ENCODE data around the gene LARGE1. TPM values are rescaled to one million over a fixed set of nuclear protein-coding genes. Genes with fewer than 3 reads are reported as not detected.

Gene LARGE1
- total RNA-seq, 1 donor from 2014 or later, result 195 TPM

DNA sequence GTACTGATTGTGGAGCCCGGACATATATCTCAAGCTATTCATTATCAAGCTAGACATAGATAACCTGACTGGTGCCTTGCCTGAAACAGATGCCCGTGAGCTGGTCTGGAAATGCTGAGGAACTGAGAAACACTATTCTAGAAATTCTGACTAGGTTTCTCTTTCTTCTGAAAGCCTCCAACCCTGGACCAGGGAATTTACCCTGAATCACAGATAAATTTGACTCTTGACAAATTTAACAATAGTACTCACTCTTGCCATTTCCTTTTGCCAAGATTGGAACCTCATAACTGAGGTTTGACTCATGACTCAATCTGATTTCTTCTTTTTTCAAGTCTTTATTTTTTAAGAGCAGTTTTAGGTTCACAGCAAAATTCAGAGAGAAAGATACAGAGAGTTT, 672.5 kb downstream of the LARGE1 start:
- H3K27me3 Mint-ChIP-seq, result peaks cover 19% of the 10 kb centered on the region
- TF ChIP-seq, protein P1, sequence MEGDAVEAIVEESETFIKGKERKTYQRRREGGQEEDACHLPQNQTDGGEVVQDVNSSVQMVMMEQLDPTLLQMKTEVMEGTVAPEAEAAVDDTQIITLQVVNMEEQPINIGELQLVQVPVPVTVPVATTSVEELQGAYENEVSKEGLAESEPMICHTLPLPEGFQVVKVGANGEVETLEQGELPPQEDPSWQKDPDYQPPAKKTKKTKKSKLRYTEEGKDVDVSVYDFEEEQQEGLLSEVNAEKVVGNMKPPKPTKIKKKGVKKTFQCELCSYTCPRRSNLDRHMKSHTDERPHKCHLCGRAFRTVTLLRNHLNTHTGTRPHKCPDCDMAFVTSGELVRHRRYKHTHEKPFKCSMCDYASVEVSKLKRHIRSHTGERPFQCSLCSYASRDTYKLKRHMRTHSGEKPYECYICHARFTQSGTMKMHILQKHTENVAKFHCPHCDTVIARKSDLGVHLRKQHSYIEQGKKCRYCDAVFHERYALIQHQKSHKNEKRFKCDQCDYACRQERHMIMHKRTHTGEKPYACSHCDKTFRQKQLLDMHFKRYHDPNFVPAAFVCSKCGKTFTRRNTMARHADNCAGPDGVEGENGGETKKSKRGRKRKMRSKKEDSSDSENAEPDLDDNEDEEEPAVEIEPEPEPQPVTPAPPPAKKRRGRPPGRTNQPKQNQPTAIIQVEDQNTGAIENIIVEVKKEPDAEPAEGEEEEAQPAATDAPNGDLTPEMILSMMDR (IDR thresholded peaks at IDR 0.05; ENCODE audit: unreplicated experiment), result no peak
- no peak for DNase-seq (ENCODE audit: low spot score, unreplicated experiment)
- H3K4me1 Mint-ChIP-seq (ENCODE audit: low read depth), result no peaks in the 10 kb centered on the region
- H3K27ac Mint-ChIP-seq, result no peak overlapping the region
- no peak overlapping the region for H3K4me3 Mint-ChIP-seq (ENCODE audit: low read depth)
- H3K9me3 Mint-ChIP-seq (ENCODE audit: low read depth), result peaks cover 6% of the 10 kb centered on the region
- H3K36me3 Mint-ChIP-seq (ENCODE audit: insufficient read depth), result no peaks in the 10 kb centered on the region

DNA sequence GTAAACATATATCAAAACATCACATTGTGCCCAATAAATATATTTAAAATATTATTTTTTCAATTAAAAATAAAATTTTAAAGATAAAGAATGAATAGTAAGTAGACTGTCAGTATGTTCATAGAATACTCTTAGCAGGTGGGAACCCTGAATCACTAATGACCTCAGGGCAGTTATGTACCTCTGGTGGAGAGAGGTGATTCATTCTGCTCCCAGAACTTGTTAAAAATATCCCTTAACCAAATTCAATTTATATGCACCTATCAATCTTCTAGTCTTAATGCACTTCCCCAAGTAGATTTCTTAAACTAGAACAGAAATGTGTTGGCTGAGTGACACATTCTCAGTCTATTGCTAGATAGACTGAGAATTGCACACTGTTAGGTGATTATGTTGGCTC, 678.2 kb downstream of the LARGE1 start:
- Mint-ChIP-seq H3K36me3 (ENCODE audit: insufficient read depth) (no peaks in the 10 kb centered on the region), H3K27me3 (peaks cover 11% of the 10 kb centered on the region), H3K4me3 (ENCODE audit: low read depth) (no peak overlapping the region)

DNA sequence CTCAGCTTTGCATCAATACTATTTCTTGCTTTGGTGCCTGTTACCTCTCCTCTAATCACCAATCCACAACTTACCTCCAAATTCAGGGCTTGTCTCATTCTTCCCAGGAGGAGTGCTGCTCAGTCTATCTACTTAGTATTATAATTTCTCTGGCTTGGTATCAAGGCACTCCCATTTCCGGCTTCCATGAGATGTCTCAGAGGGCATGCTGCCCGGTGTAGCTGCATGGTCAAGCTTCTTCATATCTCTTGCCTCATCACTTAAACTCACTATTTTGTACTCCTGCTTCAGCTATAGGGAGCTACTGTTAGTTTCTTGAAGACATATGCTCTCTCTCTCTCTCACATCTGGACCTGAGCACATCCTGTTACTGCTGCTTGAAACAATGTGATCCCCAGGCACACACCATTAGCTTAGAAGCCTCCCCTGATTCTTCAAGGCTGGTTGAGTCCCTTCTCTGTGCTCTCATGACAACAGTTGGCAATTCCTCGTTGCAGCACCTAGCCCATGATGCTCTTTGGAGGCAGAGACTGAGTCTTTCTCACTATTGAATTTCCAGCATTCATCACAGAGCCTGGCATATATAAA, 679.3 kb downstream of the LARGE1 start:
- H3K27me3 Mint-ChIP-seq, result peaks cover 21% of the 10 kb centered on the region
- H3K4me3 Mint-ChIP-seq (ENCODE audit: low read depth), result no peak overlapping the region
- H3K27ac Mint-ChIP-seq, result no peak overlapping the region
- no peaks in the 10 kb centered on the region for H3K36me3 Mint-ChIP-seq (ENCODE audit: insufficient read depth)
- H3K4me1 Mint-ChIP-seq (ENCODE audit: low read depth), result no peaks in the 10 kb centered on the region
- H3K9me3 Mint-ChIP-seq (ENCODE audit: low read depth), result peaks cover 6% of the 10 kb centered on the region
- DNase-seq (ENCODE audit: low spot score, unreplicated experiment), result no peak
- TF ChIP-seq, protein P1 (IDR thresholded peaks at IDR 0.05; ENCODE audit: unreplicated experiment), result no peak

More for the DNA sequence above, 678.2 kb downstream of the LARGE1 start:
- Mint-ChIP-seq H3K4me1 (ENCODE audit: low read depth) (no peaks in the 10 kb centered on the region), H3K27ac (no peak overlapping the region), H3K9me3 (ENCODE audit: low read depth) (peaks cover 6% of the 10 kb centered on the region)
- DNase-seq (ENCODE audit: low spot score, unreplicated experiment), result no peak
- TF ChIP-seq, protein P1 (IDR thresholded peaks at IDR 0.05; ENCODE audit: unreplicated experiment), result no peak

DNA sequence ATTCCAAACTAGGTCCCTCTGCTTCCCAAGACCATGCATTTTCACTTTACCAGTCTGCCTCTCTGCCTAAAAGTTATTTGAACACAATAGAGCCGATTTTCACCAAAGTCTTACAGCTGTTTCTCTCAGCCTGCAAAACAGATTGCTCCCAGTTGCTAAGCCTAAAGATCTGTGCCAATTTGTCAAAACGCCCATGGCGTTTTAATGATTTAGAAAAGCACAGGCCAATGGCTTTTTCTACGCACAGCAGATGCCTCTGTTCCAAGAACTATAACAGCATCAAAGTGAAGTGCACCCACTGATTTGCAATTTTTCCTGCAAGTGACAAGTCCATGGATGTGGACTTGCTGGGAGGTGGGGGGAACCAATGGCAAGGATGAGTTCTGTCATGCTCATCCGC, 688.2 kb downstream of the LARGE1 start:
- DNase-seq (ENCODE audit: low spot score, unreplicated experiment), result no peak
- peaks cover 4% of the 10 kb centered on the region for H3K36me3 Mint-ChIP-seq (ENCODE audit: insufficient read depth)
- H3K4me3 Mint-ChIP-seq (ENCODE audit: low read depth), result no peak overlapping the region
- peaks cover 16% of the 10 kb centered on the region for H3K27me3 Mint-ChIP-seq
- no peak overlapping the region for H3K27ac Mint-ChIP-seq
- H3K9me3 Mint-ChIP-seq (ENCODE audit: low read depth), result peaks cover 34% of the 10 kb centered on the region
- no peaks in the 10 kb centered on the region for H3K4me1 Mint-ChIP-seq (ENCODE audit: low read depth)
- TF ChIP-seq, protein P1 (IDR thresholded peaks at IDR 0.05; ENCODE audit: unreplicated experiment), result no peak

DNA sequence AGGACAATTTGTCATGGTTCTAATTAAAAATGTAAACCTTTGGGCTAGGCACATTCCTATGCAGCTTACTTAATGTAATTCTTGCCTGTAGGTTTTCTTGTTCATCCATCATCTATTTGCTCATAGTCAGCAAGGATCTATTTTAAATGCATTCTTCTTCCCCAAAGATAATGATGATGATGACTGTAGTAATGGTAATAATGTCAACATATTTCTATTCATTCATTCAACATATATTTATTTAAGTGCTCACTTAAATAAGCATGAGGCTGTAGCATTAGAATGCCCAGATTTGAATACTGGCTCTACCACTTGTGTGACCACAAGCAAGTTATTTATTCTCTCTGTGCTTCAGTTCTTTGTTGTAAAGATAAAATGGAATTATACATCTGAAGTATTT, 692.5 kb downstream of the LARGE1 start:
- Mint-ChIP-seq H3K36me3 (ENCODE audit: insufficient read depth) (peaks cover 4% of the 10 kb centered on the region), H3K27me3 (peaks cover 3% of the 10 kb centered on the region), H3K27ac (no peak overlapping the region), H3K4me1 (ENCODE audit: low read depth) (no peaks in the 10 kb centered on the region), H3K9me3 (ENCODE audit: low read depth) (peaks cover 39% of the 10 kb centered on the region), H3K4me3 (ENCODE audit: low read depth) (no peak overlapping the region)
- DNase-seq (ENCODE audit: low spot score, unreplicated experiment), result no peak
- TF ChIP-seq, protein P1 (IDR thresholded peaks at IDR 0.05; ENCODE audit: unreplicated experiment), result no peak
